Lung (tissue), 12 donors: ENCODE data around the gene GFPT2. TPM values are rescaled to one million over a fixed set of nuclear protein-coding genes. Genes with fewer than 3 reads are reported as not detected.

Source experiments
- ATAC-seq: fragments of 200-7000 bp; cut with Tn5 transposase; one replicate; pipeline ENCODE4 v1.9.1; 2020; ENCODE audit warnings: moderate number of reproducible peaks; ENCODE audit not compliant: insufficient read depth, low FRiP score
- DNase-seq, 3 donors: peaks; one replicate each; pipeline ENCODE4 v3.0.0-alpha.2; 2013 to 2017
- H3K27ac ChIP-seq, 2 donors: one replicate each; pipeline ENCODE4 v1.5.1; 2013; ENCODE audit warnings: mild to moderate bottlenecking in 2 of 2, moderate library complexity in 2 of 2, control low read depth in 1 of 2, inconsistent platforms in 1 of 2, low read depth in 1 of 2, low read length in 1 of 2
- H3K27me3 ChIP-seq, 3 donors: one replicate each; pipeline ENCODE4 v1.5.1; 2013; ENCODE audit warnings: low read length in 2 of 3; ENCODE audit not compliant: control insufficient read depth in 3 of 3, insufficient read depth in 3 of 3
- H3K36me3 ChIP-seq, 4 donors: one replicate each; pipeline ENCODE4 v1.5.1; 2013; ENCODE audit warnings: low read length in 4 of 4, mild to moderate bottlenecking in 1 of 4, moderate library complexity in 1 of 4; ENCODE audit not compliant: control insufficient read depth in 4 of 4, insufficient read depth in 4 of 4
- H3K4me1 ChIP-seq, 5 donors: one replicate each; pipeline ENCODE4 v1.5.1; 2013; ENCODE audit warnings: low read length in 5 of 5, mild to moderate bottlenecking in 2 of 5, moderate library complexity in 1 of 5; ENCODE audit not compliant: control insufficient read depth in 5 of 5, insufficient read depth in 5 of 5
- H3K4me3 ChIP-seq: one replicate; pipeline ENCODE4 v1.5.1; 2013; ENCODE audit warnings: mild to moderate bottlenecking, control low read depth, moderate library complexity
- H3K9ac ChIP-seq, 2 donors: one replicate each; pipeline ENCODE4 v1.5.1; 2013; ENCODE audit warnings: low read length in 2 of 2, control low read depth in 1 of 2; ENCODE audit not compliant: insufficient read depth in 1 of 2
- H3K9me3 ChIP-seq, 4 donors: one replicate each; pipeline ENCODE4 v1.5.1; 2013; ENCODE audit warnings: low read length in 3 of 4, mild to moderate bottlenecking in 1 of 4, moderate library complexity in 1 of 4; ENCODE audit not compliant: control insufficient read depth in 4 of 4, insufficient read depth in 3 of 4
- CTCF ChIP-seq: IDR thresholded peaks from 2 replicates; pipeline ENCODE4 v1.5.1; 2012; ENCODE audit warnings: mild to moderate bottlenecking; ENCODE audit errors: control extremely low read depth, extremely low read depth
- WGBS, 2 donors: extraction: QIAGEN DNeasy Blood & Tissue Kit; methylation state at CpG; one replicate each; pipeline ENCODE4 v1.1.7; 2013; 5-methylcytosine and 5-hydroxymethylcytosine counted together
- polyA plus RNA-seq, 2 donors: library from polyadenylated mRNA; stranded (reverse); fragments of 200-250 nt; gene quantifications; one replicate each; pipeline ENCODE4 v1.2.1, GENCODE V29; 2013
- total RNA-seq, 2 donors: library from RNA; depleted of rRNA in 1 of 2; stranded (reverse); fragments of >200 nt in 1 of 2; gene quantifications; one replicate each; pipeline ENCODE4 v1.2.1, GENCODE V29; 2014 to 2021
- donor health status: control.
- donor health status: control.
- donor health status: Bipolar disorder and iron deficiency.
- donor health status: healthy.
- donor health status: DM: yes; HTN: yes; CAD: no.

The GFPT2 gene
- total and polyA plus RNA-seq, 4 donors = 11.1 to 26.6 (median 17.3) TPM

- Histone ChIP-seq H3K9ac (no peak overlapping the region), H3K4me3 (no peak overlapping the region), H3K27me3 (no peaks in the 10 kb centered on the region), H3K4me1 (no peaks in the 10 kb centered on the region), H3K9me3 (peaks cover 0 to 5% (median 0%) of the 10 kb centered on the region in 4 donors), H3K36me3 (no peaks in the 10 kb centered on the region), H3K27ac (no peak overlapping the region)
- DNase-seq = no peak
- no peak for ATAC-seq
- TF ChIP-seq CTCF = no peak
- 94 to 97% methylated on average over 24 of the region's 24 CpGs for WGBS, 2 donors
Observed at GRCh38 chr5:180360078-180360957, 7.2 kb upstream of the GFPT2 start.

GRCh38 chr5:180358694-180359093 lies 5.6 kb upstream of the GFPT2 start:
- no peak overlapping the region for H3K27ac ChIP-seq
- WGBS, 2 donors = 90 to 93% methylated on average over 6 of the region's 6 CpGs
- TF ChIP-seq CTCF = no peak
- peaks cover 0 to 9% (median 0%) of the 10 kb centered on the region in 5 donors for H3K4me1 ChIP-seq
- no peak for ATAC-seq
- H3K9me3 ChIP-seq = peaks cover 0 to 5% (median 0%) of the 10 kb centered on the region in 4 donors
- DNase-seq = no peak
- H3K4me3 ChIP-seq = no peak overlapping the region
- no peaks in the 10 kb centered on the region for H3K36me3 ChIP-seq
- H3K9ac ChIP-seq = no peak overlapping the region
- H3K27me3 ChIP-seq = peaks cover 0 to 5% (median 0%) of the 10 kb centered on the region in 3 donors

GRCh38 chr5:180358179-180358578 lies 5.0 kb upstream of the GFPT2 start:
- no peak for TF ChIP-seq CTCF
- peaks cover 0 to 7% (median 0%) of the 10 kb centered on the region in 3 donors for H3K27me3 ChIP-seq
- no peak overlapping the region for H3K4me3 ChIP-seq
- H3K9me3 ChIP-seq = peaks cover 0 to 5% (median 0%) of the 10 kb centered on the region in 4 donors
- ATAC-seq (no peak), DNase-seq (no peak)
- H3K36me3 ChIP-seq = no peaks in the 10 kb centered on the region
- H3K27ac ChIP-seq = no peak overlapping the region
- peaks cover 0 to 12% (median 0%) of the 10 kb centered on the region in 5 donors for H3K4me1 ChIP-seq
- 90 to 97% methylated on average over 6 of the region's 6 CpGs for WGBS, 2 donors
- H3K9ac ChIP-seq = no peak overlapping the region
